Glomerular endothelial cell (primary cell): ENCODE measurements around the gene PIM1. TPM values are rescaled to one million over a fixed set of nuclear protein-coding genes. Genes with fewer than 3 reads are reported as not detected.
"Not testable (repeated sequence)": the region's sequence is repeated elsewhere in the genome, so short reads cannot be mapped to it uniquely, and the experiment has no call there.

Experiments used
- DNase-seq: peaks from one replicate; pipeline ENCODE4 v3.0.0-alpha.2; 2011; ENCODE audit warnings: low read depth, low spot score; ENCODE audit errors: extremely low read depth
- total RNA-seq: library from RNA; depleted of rRNA; stranded (reverse); fragments of >200 nt; gene quantifications from 2 replicates; pipeline ENCODE4 v1.2.3, GENCODE V29; 2015

PIM1 gene
- total RNA-seq, 1 donor from 2014 or later, result 3.6 TPM

DNA sequence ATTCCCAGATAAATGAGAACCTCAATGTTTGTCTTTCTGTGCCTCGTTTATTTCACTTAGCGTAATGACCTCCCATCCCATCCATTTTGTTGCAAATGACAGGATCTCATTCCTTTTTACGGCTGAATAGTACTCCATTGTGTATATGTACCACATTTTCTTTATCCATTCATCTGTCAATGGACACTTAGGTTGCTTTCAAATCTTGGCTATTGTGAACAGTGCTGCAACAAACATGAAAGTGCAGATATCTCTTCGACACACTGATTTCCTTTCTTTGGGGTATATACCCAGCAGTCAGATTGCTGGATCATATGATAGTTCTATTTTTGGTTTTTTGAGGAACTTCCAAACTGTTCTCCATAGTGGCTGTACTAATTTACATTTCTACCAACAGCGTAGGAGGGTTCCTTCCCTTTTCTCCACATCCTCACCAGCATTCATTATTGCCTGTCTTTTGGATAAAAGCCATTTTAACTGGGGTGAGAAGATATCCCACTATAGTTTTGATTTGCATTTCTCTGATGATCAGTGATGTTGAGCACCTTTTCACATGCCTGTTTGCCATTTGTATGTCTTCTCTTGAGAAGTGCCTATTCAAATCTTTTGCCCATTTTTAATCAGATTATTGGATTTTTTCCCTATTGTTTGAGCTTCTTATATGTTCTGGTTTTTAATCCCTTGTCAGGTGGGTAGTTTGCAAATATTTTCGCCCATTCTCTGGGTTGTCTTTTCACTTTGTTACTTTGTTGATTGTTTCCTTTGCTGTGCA is 16.2 kb downstream of the PIM1 start:
- DNase-seq, result not testable (repeated sequence)

DNA sequence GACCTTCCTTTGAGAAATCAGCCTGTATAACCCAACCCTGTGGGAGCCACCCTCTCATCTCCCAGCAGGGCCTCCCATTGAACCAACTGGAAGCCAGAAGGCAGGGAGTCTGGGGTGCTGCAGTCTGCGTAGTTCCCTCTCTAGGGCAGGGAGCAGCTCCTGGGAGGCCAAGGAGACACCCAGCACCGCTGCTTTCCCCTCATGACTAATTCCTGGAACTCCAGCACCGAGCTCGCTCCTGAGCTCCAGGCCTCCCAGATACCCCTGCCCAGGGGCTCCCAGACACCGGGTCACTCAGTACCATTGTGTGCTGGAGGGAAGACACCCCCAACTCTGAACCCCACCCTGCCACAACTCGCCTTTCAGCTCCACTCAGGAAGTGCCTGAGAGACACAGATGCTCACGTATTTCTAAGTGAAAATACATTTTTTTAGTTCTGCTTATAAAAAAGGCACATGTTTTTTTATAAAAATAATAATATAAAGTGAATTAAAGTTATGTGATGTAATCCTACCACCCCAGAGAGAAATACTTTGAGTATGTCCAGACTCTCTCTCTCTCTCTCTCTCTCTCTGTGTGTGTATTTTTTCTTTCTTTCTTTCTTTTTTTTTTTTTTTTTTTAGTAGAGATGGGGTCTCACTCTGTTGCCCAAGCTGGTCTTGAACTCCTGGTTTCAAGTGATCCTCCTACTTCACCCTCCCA is 17.5 kb downstream of the PIM1 start:
- DNase-seq, result no peak

- DNase-seq, result no peak
Observed at GRCh38 chr6:37188962-37189510, 19.1 kb downstream of the PIM1 start.

GRCh38 chr6:37190159-37190535 is 20.2 kb downstream of the PIM1 start:
- no peak for DNase-seq

GRCh38 chr6:37192666-37193065 is 22.7 kb downstream of the PIM1 start:
- no peak for DNase-seq

GRCh38 chr6:37194886-37195285 is 24.9 kb downstream of the PIM1 start:
- DNase-seq, result not testable (repeated sequence)

DNA sequence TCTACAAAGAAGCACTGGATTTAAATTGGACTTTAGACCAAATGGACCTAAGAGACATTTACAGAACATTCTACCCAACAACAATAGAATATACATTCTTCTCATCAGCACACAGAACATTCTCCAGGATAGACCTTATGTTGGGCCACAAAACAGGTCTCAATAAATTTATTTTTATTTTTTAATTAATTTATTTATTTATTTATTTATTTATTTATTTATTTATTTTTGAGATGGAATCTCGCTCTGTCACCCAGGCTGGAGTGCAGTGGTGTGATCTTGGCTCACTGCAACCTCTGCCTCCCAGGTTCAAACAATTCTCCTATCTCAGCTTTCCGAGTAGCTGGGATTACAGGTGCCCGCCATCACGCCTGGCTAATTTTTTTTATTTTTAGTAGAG is 26.5 kb downstream of the PIM1 start:
- DNase-seq, result not testable (repeated sequence)

DNA sequence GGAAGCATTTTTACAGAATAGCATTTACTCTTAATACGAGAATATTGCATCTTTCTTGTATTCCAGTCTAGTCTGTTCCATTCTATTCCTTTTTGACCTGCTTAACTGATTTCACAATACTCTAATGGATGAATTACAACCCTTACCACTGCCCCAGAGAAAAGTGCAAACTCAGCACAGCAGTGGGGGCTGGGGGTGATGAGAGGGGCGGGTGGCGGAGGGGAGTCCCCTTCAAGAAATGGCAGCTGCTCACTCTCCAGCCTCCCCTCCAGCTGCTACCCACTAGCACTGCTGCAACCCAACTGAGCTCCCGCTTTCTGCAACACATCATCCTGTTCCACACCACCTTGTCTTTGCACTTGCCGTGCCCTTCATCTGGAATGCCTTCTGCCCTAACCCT is 30.1 kb downstream of the PIM1 start:
- no peak for DNase-seq

DNA sequence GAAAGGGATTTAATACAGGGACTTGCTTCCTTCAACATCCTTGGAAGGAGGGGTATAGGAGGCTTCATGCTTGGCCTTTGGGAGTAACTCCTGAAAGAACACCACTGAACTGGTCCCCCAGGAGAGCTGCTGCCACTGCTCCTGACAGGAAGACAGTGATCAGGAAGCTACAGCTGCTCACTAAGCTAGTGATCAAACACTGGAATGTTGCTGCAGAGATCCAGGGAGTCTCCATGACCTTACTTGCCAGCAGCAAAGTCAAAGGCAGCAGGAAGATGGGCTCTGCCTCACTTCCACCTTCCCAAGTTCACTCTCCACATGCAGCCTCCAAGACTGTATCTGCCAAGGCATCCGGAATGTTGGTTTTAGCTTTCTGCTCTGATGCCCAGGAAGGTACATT is 31.8 kb downstream of the PIM1 start:
- no peak for DNase-seq

DNA sequence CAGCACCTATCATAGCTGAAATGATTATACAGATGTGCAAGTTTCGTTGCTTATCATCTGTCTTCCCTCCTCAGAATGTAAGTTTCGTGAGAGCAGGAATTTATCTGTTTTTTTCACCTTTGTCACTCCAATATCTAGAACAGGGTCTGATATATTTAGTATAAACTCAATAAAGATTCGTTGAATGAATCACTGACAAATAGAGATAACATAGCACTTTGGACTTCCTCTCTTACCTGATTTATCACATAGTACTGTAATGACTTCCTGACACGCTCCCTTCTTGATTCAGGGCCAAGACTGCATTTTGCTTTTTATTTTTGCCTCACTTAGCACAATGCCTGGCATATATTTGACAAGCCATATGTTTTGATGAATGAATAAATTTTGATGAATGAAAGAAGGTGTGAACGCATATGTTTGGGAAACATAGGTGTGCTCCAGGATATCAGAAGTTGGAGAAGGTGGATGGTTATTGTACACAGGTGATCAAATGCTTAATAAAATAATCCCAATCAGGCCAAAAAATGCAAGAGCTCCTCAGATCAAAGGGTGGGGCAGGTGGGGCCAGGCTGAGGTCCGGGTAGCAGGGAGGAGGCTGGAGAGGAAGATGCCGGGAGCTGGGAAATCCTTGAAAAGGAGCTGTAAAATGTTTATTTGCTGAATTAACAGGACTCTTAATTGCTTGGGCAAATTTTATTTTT is 33.0 kb downstream of the PIM1 start:
- DNase-seq, result no peak

DNA sequence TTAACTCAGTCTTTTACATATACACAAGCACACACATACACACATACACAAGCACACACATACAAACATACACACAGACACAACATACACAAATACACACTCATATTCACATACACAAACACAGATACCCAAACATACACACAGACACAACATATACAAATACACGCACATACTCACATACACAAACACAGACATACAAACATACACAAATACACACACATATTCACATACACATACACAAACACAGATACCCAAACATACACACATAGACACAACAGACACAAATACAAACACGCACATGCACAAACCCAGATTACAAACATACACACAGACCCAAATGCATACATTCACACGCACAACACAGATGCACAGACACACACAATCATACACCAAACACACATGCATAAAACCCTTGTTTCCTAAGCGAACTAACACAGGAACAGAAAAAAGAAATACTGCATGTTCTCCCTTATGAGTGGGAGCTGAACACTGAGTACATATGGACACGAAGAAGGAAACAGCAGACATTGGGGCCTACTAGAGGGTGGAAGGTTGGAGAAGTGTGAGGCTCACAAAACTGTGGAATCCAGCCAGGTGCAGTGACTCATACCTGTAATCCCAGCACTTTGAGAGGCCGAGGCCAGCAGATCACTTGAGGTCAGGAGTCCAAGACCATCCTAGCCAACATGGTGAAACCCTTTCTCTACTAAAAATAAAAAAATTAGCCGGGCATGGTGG is 34.2 kb downstream of the PIM1 start:
- no peak for DNase-seq

- DNase-seq, result no peak
Observed at GRCh38 chr6:37205175-37205996, 35.4 kb downstream of the PIM1 start.

DNA sequence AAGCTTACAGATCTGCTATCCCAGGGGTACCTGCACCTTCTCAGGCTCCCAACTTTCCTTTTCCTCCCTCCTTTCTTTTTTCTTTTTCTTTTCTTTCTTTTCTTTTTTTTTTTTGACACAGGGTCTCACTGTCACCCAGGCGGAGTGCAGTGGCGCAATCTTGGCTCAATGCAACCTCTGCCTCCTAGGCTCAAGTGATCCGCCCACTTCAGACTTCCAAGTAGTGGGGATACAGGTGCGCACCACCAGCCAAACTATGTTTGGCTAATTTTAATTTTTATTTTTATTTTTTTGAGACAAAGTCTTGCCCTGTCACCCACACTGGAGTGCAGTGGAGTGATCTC is 36.0 kb downstream of the PIM1 start:
- no peak for DNase-seq

GRCh38 chr6:37206622-37207021 is 36.7 kb downstream of the PIM1 start:
- no peak for DNase-seq

DNA sequence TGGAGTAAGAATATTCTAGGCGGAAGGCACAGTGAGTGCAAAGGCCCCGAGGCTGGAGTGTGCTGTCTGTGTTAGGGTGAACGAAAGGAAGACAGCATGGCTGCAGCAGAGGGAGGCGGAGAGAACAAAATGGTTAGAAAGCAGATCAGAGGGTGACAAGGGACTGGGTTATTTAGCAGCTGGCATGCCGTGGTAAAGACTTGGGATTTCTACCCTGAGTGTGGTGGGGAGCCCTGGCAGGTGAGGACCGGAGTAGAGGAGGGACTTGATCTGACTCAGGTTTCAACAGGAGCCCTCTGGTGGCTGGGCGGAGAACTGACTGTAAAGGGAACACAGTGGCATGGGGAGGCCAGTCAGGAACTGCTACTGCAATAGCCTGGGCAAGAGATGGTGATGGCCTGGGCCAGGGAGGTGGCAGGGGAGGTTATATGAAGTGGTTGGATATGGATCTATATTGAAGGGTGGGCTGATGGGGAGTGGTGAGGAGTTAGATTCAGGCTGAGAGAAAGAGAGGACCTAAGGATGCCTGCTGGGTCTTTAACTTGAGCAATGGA is 38.0 kb downstream of the PIM1 start:
- DNase-seq, result peak; percentile 41

- DNase-seq, result no peak
Observed at GRCh38 chr6:37208793-37209192, 38.8 kb downstream of the PIM1 start.

DNA sequence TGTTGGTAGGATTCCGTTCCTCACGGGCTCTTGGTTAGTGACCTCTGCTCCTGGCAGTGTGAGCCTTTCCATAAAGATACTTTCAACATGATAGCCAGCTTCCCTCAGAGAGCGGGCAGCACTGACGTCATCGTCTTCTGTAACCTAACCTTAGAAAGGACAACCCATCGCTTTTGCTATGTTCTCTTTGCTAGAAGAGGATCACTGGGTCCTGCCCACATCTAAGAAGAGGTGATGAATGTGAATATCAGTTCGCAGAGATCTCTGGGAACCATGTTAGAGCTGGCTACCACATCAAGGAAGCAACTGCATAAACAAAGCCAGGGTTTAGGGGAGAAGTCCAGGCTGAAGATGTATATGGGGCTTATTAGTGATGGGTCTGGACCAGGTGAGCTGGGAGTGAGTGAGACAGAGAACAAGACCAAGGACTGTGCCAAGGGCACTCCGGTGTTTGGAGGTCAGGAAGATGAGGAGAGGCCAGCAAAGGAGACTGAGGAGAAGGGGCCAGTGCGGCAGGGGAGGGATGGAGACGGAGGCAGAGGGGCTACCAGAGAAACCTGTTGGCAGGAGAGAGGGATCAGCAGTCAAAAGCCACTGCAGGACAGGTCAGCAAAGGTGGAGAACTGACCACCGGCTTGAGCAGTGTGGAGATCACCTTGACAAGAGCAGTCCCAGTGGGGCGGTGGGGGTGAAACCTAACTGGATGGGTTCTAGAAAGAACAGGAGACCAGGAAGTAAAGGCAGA is 39.7 kb downstream of the PIM1 start:
- no peak for DNase-seq

GRCh38 chr6:37210313-37210968 is 40.5 kb downstream of the PIM1 start:
- DNase-seq, result peak; percentile 58

- no peak for DNase-seq
Observed at GRCh38 chr6:37212268-37212667, 42.3 kb downstream of the PIM1 start.
